ENCODE data around the gene PIGA. TPM values are rescaled to one million over a fixed set of nuclear protein-coding genes. Genes with fewer than 3 reads are reported as not detected.

Gene PIGA
- total RNA-seq, 2 experiments from 2014 or later = 31.0 to 31.5 TPM

Other genes with a start within 250 kb of the PIGA start
- gene ASB9, start 65.4 kb downstream of the PIGA start, total RNA-seq = under 1 TPM in 1 of 2 experiments, not detected in 1; 0.23 TPM
- not detected for gene ASB11, start 19.9 kb downstream of the PIGA start, total RNA-seq
- gene VEGFD, start 48.9 kb upstream of the PIGA start, total RNA-seq = not detected
- gene PIR, start 157.8 kb upstream of the PIGA start, total RNA-seq = 1 to 10 TPM; 1.7 to 2.1 TPM
- not detected for gene BMX, start 165.3 kb upstream of the PIGA start, total RNA-seq